GM12878 (cell line): ENCODE results near the gene PID1. TPM values are rescaled to one million over a fixed set of nuclear protein-coding genes. Genes with fewer than 3 reads are reported as not detected.

Experiments
- ATAC-seq: fragments of 200-7000 bp; cut with Tn5 transposase; 3 replicates; pipeline ENCODE4 v1.9.1; 2020; ENCODE audit warnings: mild to moderate bottlenecking, moderate library complexity
- BruUV-seq: library from RNA; stranded (reverse); fragments of 400-500 nt; replicated peaks from 2 replicates; lab custom pipeline; 2021; lab: Mats Ljungman, UMichigan
- CTCF ChIA-PET: fragments of 300-600 bp; sonication (Branson Sonifier 250); formaldehyde crosslinking; extraction: SDS; loops from one replicate; lab custom pipeline; 2021; ENCODE audit warnings: inconsistent platforms; lab: Yijun Ruan, JAX
- POLR2A ChIA-PET: fragments of 350-600 bp; formaldehyde crosslinking; extraction: SDS; loops from one replicate; lab custom pipeline; 2021; ENCODE audit warnings: inconsistent platforms; lab: Charles Lee
- RAD21 ChIA-PET: fragments of 300-600 bp; sonication (Branson Sonifier 250); formaldehyde crosslinking; loops from one replicate; lab custom pipeline; 2023; ENCODE audit warnings: antibody characterized with exemption; ENCODE audit not compliant: unreplicated experiment; lab: Charles Lee
- SMC1A ChIA-PET: fragments of 300-600 bp; sonication (Branson Sonifier 250); formaldehyde crosslinking; loops from one replicate; lab custom pipeline; 2023; ENCODE audit not compliant: unreplicated experiment, uncharacterized antibody; lab: Charles Lee
- DNase-seq: peaks from one replicate; pipeline ENCODE4 v3.0.0-alpha.2; 2011; ENCODE audit warnings: low read depth, low spot score
- FAIRE-seq: peaks from 3 replicates; lab custom pipeline; 2011; peaks lifted over from hg19 to GRCh38; lab: Jason Lieb, UNC
- H2AFZ ChIP-seq: 2 replicates; pipeline ENCODE4 v1.6.0; 2011; ENCODE audit warnings: low read depth, low read length, control low read depth; ENCODE audit not compliant: control insufficient read depth
- H3K27ac ChIP-seq: 2 replicates; pipeline ENCODE4 v1.5.1; 2011; ENCODE audit warnings: control low read depth; ENCODE audit not compliant: control insufficient read depth, insufficient read depth
- H3K27me3 ChIP-seq, 2 experiments: replicated peaks in 1 of 2; 2 replicates each; pipeline versions ENCODE4 v1.6.0 to v1.6.1; 2011; ENCODE audit warnings: low read length in 1 of 2; ENCODE audit not compliant: control insufficient read depth in 2 of 2, insufficient read depth in 2 of 2
- H3K36me3 ChIP-seq, 2 experiments: 2 replicates each; pipeline ENCODE4 v1.5.1; 2011; ENCODE audit warnings: low read length in 1 of 2; ENCODE audit not compliant: control insufficient read depth in 2 of 2, insufficient read depth in 2 of 2
- H3K4me1 ChIP-seq: 2 replicates; pipeline ENCODE4 v1.6.1; 2011; ENCODE audit warnings: mild to moderate bottlenecking, low read length, moderate library complexity, mixed read lengths; ENCODE audit not compliant: control insufficient read depth, insufficient read depth
- H3K4me2 ChIP-seq: 2 replicates; pipeline ENCODE4 v1.6.0; 2011; ENCODE audit warnings: control low read depth; ENCODE audit not compliant: control insufficient read depth, insufficient read depth
- H3K4me3 ChIP-seq: fragments of 200-600 bp; sonication (generic); 2 replicates; pipeline ENCODE4 v1.5.1; 2016
- H3K79me2 ChIP-seq: 2 replicates; pipeline ENCODE4 v1.6.0; 2011; ENCODE audit warnings: low read length; ENCODE audit not compliant: control insufficient read depth, insufficient read depth
- H3K9ac ChIP-seq: 2 replicates; pipeline ENCODE4 v1.8.0; 2011; ENCODE audit warnings: low read length, control low read depth, mixed read lengths; ENCODE audit not compliant: control insufficient read depth, insufficient read depth
- H3K9me3 ChIP-seq: replicated peaks from 3 replicates; pipeline ENCODE4 v1.5.1; 2011; ENCODE audit warnings: mild to moderate bottlenecking, low read length; ENCODE audit not compliant: control insufficient read depth, insufficient read depth
- H4K20me1 ChIP-seq: 2 replicates; pipeline ENCODE4 v1.6.0; 2011; ENCODE audit not compliant: control insufficient read depth, insufficient read depth
- IKZF2 ChIP-seq, 2 experiments: fragments of 450-650 bp; IDR thresholded peaks; 2 replicates each; pipeline ENCODE4 v1.6.1; 2017; ENCODE audit warnings: mild to moderate bottlenecking in 2 of 2, moderate library complexity in 2 of 2
- NFIC ChIP-seq: IDR thresholded peaks from 2 replicates; pipeline ENCODE4 v1.6.1; 2012; ENCODE audit warnings: low read depth, mild to moderate bottlenecking, inconsistent platforms, low read length, moderate library complexity
- NR2C1 ChIP-seq: fragments of 450-650 bp; IDR thresholded peaks from 2 replicates; pipeline ENCODE4 v1.6.1; 2017; ENCODE audit warnings: antibody characterized with exemption, mild to moderate bottlenecking, moderate library complexity
- PAX8 ChIP-seq: fragments of 450-650 bp; IDR thresholded peaks from 2 replicates; pipeline ENCODE4 v1.6.1; 2017; ENCODE audit warnings: mild to moderate bottlenecking, moderate library complexity
- POLR2AphosphoS2 ChIP-seq: IDR thresholded peaks from 2 replicates; pipeline ENCODE4 v1.6.1; 2011; ENCODE audit warnings: low read depth, mild to moderate bottlenecking, low read length, improper control_type of control experiment, moderate library complexity
- RELA ChIP-seq: fragments of 450-650 bp; IDR thresholded peaks from 2 replicates; pipeline ENCODE4 v1.8.0; 2014; ENCODE audit warnings: borderline replicate concordance; ENCODE audit not compliant: partially characterized antibody
- SMAD5 ChIP-seq: IDR thresholded peaks from 2 replicates; pipeline ENCODE4 v1.6.1; 2016; ENCODE audit warnings: antibody characterized with exemption, low read depth
- SP1 ChIP-seq: IDR thresholded peaks from one replicate; pipeline ENCODE4 v1.6.1; 2011; ENCODE audit warnings: low read depth, low read length
- SUZ12 ChIP-seq: fragments of 200-600 bp; sonication (generic); IDR thresholded peaks from one replicate; pipeline ENCODE4 v1.6.1; 2018; ENCODE audit warnings: antibody characterized with exemption, mild to moderate bottlenecking; ENCODE audit not compliant: unreplicated experiment
- TAF1 ChIP-seq: IDR thresholded peaks from 2 replicates; pipeline ENCODE4 v1.6.1; 2011; ENCODE audit warnings: mild to moderate bottlenecking, low read depth, low read length, borderline replicate concordance
- WGBS: methylation state at CpG from one replicate; pipeline ENCODE4 v1.1.6; 2016; ENCODE audit warnings: low lambda C conversion rate; ENCODE audit not compliant: insufficient replicate concordance, insufficient coverage; ENCODE audit errors: missing lambda C conversion rate; 5-methylcytosine and 5-hydroxymethylcytosine counted together
- in situ Hi-C: fragments of 300-500 bp; cut with MboI; formaldehyde crosslinking; loops from 9 replicates; pipeline ENCODE4 v1.14.3; 2018; ENCODE audit warnings: mixed read lengths
- intact Hi-C: fragments of 100-400 bp; cut with micrococcal nuclease; formaldehyde crosslinking; loops from one replicate; pipeline ENCODE4 v1.14.2; 2022; ENCODE audit not compliant: unreplicated experiment
- polyA plus RNA-seq, 11 experiments: library from polyadenylated mRNA; depleted of rRNA in 4 of 11; unstranded in 6 of 11; stranded (reverse) in 5 of 11; fragments of >200 nt; fragmentation: Nextera tagmentation in 4 of 11; fragmentation: Illumina TruSeq in 1 of 11; extraction: Ambion mirVana in 4 of 11; extraction: Trizol in 1 of 11; gene quantifications; 1 replicate in 1 of 11; 2 replicates in 10 of 11; pipeline versions ENCODE4 v1.2.1 to v1.2.3, GENCODE V29; 2011 to 2016; ENCODE audit warnings: inconsistent platforms in 2 of 11, missing spikeins in 2 of 11, low read depth in 1 of 11
- total RNA-seq, 4 experiments: library from RNA; depleted of rRNA in 3 of 4; stranded (reverse); fragments of >200 nt in 3 of 4; fragmentation: Illumina TruSeq in 1 of 4; extraction: Trizol in 1 of 4; gene quantifications; 2 replicates each; pipeline versions ENCODE4 v1.2.1 to v1.2.3, GENCODE V29; 2013 to 2021
- TF ChIP-seq, protein P1 (sequence below): fragments of 450-650 bp; IDR thresholded peaks from 2 replicates; pipeline ENCODE4 v1.6.1; 2017; ENCODE audit warnings: mild to moderate bottlenecking, moderate library complexity
- TF ChIP-seq, protein P2 (sequence below): IDR thresholded peaks from 2 replicates; pipeline ENCODE4 v1.6.1; 2012; ENCODE audit warnings: low read depth, low read length, improper control_type of control experiment

PID1 gene
- total and polyA plus RNA-seq, 10 of the 15 experiments (the other 5 are each of a cell fraction or from before 2014, with no cell fraction given): not detected

DNA sequence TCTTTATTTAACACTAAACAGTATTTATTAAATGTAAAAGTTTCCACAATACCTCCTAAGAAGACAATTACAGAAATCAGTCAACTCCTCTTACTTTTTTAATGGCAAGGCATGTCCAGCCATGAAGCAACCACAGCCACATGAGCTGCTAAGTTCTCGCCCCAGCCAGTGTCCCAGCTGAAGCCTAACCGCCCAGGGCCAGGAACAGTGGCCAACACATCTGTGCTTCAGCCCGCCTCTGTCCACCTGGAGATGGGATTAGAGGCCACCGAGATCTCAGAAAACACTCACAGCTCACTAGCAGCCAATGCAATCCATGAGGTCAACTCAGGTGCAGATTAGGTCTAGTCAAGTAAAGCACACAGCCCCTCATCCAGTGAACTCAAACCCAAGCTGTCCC, 40.2 kb downstream of the PID1 start (continued):
- TF ChIP-seq, protein P1, sequence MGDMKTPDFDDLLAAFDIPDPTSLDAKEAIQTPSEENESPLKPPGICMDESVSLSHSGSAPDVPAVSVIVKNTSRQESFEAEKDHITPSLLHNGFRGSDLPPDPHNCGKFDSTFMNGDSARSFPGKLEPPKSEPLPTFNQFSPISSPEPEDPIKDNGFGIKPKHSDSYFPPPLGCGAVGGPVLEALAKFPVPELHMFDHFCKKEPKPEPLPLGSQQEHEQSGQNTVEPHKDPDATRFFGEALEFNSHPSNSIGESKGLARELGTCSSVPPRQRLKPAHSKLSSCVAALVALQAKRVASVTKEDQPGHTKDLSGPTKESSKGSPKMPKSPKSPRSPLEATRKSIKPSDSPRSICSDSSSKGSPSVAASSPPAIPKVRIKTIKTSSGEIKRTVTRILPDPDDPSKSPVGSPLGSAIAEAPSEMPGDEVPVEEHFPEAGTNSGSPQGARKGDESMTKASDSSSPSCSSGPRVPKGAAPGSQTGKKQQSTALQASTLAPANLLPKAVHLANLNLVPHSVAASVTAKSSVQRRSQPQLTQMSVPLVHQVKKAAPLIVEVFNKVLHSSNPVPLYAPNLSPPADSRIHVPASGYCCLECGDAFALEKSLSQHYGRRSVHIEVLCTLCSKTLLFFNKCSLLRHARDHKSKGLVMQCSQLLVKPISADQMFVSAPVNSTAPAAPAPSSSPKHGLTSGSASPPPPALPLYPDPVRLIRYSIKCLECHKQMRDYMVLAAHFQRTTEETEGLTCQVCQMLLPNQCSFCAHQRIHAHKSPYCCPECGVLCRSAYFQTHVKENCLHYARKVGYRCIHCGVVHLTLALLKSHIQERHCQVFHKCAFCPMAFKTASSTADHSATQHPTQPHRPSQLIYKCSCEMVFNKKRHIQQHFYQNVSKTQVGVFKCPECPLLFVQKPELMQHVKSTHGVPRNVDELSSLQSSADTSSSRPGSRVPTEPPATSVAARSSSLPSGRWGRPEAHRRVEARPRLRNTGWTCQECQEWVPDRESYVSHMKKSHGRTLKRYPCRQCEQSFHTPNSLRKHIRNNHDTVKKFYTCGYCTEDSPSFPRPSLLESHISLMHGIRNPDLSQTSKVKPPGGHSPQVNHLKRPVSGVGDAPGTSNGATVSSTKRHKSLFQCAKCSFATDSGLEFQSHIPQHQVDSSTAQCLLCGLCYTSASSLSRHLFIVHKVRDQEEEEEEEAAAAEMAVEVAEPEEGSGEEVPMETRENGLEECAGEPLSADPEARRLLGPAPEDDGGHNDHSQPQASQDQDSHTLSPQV: no peak
- no peak for TF ChIP-seq TAF1
- TF ChIP-seq IKZF2 (IDR thresholded peaks at IDR 0.05): no peak
- no peak for TF ChIP-seq PAX8
- TF ChIP-seq NR2C1: no peak

DNA sequence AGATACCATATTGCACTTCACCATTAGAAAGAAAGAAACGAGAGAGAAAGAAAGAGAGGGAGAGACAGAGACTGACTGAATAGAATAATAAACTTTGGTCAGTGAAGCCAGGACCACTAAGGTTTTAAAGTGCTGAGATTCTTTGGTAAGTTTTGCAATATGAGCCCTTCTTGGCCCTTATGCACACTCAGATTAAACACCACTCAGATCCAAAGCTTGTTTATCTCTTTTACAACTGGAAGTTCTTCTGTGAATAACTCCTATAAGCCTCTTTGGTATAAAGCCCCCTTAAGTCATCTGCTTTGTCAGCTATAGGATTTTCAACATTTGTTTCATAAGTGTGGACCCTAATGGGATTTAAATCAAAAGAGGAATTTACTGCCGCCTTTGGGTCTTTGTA, 40.8 kb downstream of the PID1 start:
- FAIRE-seq (no peak), DNase-seq (no peak), ATAC-seq (no peak)
- no peaks in the 10 kb centered on the region for H4K20me1 ChIP-seq
- intact Hi-C loops (no loop called here), in situ Hi-C loops (no loop called here)
- BruUV-seq: no TSS peak
- ChIA-PET CTCF (no interaction called here), POLR2A (no interaction called here), SMC1A (interaction anchor here (0.7 to 1.5 kb wide), 2 partner anchors 12 to 145 kb away, joined by 3 to 4 read pairs; no protein-coding TSS in a partner anchor), RAD21 (no interaction called here)
- H3K79me2 ChIP-seq: no peaks in the 10 kb centered on the region
- no peaks in the 10 kb centered on the region for H3K36me3 ChIP-seq
- no peak for TF ChIP-seq RELA
- TF ChIP-seq NFIC: no peak
- no peak for TF ChIP-seq POLR2AphosphoS2
- no peak for TF ChIP-seq SUZ12
- no peak for TF ChIP-seq SP1
- TF ChIP-seq, protein P2, sequence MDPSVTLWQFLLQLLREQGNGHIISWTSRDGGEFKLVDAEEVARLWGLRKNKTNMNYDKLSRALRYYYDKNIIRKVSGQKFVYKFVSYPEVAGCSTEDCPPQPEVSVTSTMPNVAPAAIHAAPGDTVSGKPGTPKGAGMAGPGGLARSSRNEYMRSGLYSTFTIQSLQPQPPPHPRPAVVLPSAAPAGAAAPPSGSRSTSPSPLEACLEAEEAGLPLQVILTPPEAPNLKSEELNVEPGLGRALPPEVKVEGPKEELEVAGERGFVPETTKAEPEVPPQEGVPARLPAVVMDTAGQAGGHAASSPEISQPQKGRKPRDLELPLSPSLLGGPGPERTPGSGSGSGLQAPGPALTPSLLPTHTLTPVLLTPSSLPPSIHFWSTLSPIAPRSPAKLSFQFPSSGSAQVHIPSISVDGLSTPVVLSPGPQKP: no peak
- no peak for TF ChIP-seq SMAD5
- H3K9ac ChIP-seq: no peak overlapping the region
- H2AFZ ChIP-seq: no peak overlapping the region
- no peak overlapping the region for H3K27ac ChIP-seq
- WGBS: 6% methylated on average over 2 of the region's 2 CpGs
- no peaks in the 10 kb centered on the region for H3K27me3 ChIP-seq
- H3K4me3 ChIP-seq: no peak overlapping the region
- H3K4me2 ChIP-seq: no peak overlapping the region
- no peaks in the 10 kb centered on the region for H3K9me3 ChIP-seq
- H3K4me1 ChIP-seq: no peaks in the 10 kb centered on the region
